HG03442 (cell line): ENCODE measurements around the gene NFATC1.

Source experiments
- ATAC-seq: cut with Tn5 transposase; IDR thresholded peaks from one replicate; pipeline ENCODE4 v1.9.1; 2021; ENCODE audit warnings: mild to moderate bottlenecking, moderate library complexity; ENCODE audit not compliant: unreplicated experiment

NFATC1 gene

DNA sequence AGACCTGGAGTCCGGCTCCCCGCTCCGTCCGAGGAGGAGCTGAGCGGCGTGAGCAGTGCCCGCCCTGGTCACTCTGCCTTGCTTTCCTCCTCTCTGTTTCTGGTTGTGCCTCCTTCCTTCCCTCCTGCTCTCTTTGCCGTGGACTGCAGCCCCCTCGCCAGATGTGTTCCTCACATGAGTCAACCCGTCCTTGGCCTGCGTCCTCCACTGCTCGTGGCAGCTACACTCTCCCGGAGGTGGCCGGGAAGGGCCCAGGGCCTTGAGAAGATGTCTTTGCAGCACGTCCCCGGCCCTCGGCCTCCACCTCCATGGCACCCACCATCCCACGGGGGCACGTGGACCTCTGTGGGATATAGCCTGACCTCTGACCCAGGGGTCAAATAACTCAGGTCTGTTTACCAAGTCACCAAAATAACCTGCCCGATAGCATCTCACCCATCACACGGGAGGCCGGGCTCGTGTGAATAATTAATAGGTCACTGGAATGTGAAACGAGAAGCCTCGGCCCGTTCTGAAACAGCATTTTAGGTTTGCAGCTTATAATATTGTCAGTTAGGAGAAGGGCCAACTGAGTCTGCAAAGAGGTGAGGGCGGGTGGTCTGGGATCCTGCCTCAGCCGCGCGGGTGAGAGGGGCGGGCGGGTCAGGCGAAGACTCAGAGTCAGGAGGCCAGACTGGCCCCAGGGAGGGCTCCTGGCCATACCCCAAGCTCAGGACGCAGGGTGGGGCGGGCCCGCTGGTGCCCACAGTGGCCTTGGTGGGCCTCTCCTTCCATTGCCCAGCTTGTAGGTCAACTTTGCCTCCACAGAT lies 42.6 kb downstream of the NFATC1 start:
- ATAC-seq = no peak

DNA sequence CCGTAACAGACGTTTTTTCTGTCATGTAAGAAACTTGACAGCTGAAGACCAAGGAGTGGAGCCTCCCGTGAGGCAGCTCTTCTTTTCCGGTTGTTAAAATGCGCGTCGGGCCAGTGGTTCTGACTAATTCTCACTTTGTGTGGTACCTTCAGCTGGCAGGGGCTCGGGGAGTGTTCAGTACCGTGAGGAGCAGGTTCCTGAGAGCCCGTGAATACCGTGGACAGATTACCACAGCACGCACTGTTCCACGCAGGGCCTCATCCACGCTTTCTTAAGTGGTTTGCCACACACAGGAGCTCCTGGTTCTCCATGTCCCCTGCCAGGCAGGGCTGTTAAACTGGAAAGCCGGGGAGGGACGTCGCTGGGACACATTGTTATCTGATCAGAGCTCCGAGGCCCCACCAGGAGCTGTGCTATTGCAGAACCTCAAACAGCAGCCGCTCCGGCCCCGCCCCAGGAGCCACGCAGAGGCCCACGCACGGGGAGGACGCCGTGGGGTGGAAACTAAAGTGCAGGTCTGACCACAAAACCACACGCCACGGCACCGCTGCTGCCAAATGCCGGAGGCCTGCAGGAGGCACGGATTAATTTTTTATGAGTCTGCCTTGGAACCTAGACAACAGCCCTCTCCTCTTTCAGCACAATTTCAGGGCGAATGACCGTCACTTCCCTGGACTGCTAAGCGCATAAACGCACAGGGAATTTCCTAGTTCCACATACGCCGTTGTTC lies 43.3 kb downstream of the NFATC1 start:
- no peak for ATAC-seq

- ATAC-seq = no peak
Observed at GRCh38 chr18:79439628-79440023, 43.9 kb downstream of the NFATC1 start.

GRCh38 chr18:79440316-79441110 lies 44.8 kb downstream of the NFATC1 start:
- no peak for ATAC-seq

- ATAC-seq = no peak
Observed at GRCh38 chr18:79441420-79441819, 45.7 kb downstream of the NFATC1 start.

GRCh38 chr18:79442508-79443221 lies 46.9 kb downstream of the NFATC1 start:
- peak; percentile 37 for ATAC-seq

- ATAC-seq = no peak
Observed at GRCh38 chr18:79445221-79445620, 49.5 kb downstream of the NFATC1 start.

GRCh38 chr18:79445696-79446561 lies 50.2 kb downstream of the NFATC1 start:
- ATAC-seq = no peak

DNA sequence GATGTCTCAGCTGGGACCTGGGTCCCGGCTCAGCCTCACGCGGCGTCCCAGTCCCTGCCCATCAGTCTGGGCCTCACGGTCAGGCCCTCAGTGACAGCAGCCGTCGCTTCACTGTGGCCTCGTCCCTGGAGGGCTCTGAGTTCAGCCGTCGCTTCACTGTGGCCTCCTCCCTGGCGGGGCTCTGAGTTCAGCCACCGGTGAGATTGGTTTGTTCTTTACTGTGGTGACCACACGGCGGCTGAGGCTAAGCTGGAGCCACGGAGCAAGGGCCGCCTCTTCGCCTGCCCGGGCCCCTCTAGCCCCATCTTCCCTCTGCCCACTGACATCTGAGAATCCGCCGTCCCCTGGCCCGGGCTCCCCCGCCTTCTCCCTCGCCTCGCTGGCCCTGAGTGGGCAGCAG lies 51.2 kb downstream of the NFATC1 start:
- ATAC-seq = no peak

- no peak for ATAC-seq
Observed at GRCh38 chr18:79447703-79448367, 52.1 kb downstream of the NFATC1 start.

GRCh38 chr18:79448621-79449020 lies 52.9 kb downstream of the NFATC1 start:
- no peak for ATAC-seq

- no peak for ATAC-seq
Observed at GRCh38 chr18:79449551-79450288, 54.0 kb downstream of the NFATC1 start.

GRCh38 chr18:79450289-79451080 lies 54.8 kb downstream of the NFATC1 start:
- ATAC-seq = no peak

DNA sequence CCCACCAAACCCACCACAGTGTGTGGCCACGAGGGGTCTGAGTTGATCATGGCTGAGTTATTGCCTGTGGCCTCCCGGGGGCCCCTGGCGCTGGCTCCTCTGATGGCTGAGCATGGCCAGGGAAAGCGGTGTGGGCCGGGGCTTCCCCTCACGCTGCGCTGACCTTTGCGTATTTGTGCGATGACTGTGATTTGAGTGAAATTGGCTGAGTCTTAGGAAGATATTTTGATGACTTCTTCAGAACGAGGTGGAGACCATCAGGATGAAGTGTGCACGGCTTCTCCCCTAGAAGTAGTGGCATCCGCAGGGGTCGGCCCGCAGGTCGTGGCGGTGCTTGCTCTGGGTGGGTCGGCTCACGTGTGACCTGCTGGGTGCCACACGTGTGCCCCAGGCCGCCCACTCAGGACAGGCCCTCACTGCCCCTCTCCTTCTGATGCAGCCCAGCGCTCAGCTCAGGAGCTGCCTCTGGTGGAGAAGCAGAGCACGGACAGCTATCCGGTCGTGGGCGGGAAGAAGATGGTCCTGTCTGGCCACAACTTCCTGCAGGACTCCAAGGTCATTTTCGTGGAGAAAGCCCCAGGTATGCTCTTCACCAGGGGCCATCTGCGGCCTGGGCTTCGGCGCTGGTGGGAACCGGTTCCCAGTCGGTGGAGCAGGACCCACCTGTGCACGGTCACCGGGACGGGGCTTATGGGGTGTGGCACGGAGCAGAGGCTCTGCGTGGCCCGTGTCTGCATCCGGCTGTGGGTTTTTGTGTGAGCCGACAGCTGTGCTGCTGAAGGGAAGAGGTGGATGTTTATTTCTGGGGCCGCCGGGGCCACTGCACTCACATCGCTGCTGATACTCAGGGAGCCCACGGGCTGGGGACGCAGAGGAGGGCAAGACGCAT lies 55.8 kb downstream of the NFATC1 start:
- no peak for ATAC-seq

DNA sequence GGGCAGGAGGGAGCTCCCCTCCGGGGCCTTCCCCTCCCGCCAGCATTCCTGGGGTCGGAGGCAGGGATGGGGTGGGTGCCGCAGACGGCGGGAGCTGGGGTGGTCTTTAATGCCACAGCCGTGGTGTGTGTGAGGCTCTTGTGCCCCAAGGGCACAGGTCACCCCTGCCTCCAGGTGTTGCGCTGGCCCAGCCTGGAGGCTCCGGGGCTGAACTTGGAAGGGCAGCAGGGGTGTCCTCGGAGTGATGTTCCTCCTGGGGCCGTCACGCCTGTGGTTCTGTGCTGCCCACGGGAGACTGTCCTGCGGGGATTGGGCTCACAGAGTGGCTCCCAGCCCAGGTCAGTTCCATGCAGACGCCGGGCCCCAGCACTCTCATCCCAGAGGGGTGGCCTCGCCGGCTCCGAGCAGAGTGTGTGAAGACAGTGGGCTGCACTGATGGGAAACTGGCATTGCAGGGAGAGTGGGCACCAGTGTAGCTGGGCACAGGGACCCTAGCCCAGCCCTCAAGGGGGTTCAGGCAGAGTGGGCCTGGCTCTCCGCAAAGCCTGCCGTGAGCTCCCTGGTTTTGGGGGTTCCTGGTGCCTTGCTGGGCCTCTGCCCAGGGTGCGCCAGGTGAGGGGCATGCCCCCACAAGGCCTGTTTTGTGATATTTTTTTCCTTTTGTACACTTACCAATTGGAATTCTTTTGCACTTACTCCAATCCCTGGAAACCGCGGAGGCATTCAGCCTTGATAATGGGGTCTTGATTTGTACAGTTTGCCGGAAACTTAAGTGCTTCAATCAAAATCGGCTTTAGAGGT lies 56.7 kb downstream of the NFATC1 start:
- no peak for ATAC-seq

DNA sequence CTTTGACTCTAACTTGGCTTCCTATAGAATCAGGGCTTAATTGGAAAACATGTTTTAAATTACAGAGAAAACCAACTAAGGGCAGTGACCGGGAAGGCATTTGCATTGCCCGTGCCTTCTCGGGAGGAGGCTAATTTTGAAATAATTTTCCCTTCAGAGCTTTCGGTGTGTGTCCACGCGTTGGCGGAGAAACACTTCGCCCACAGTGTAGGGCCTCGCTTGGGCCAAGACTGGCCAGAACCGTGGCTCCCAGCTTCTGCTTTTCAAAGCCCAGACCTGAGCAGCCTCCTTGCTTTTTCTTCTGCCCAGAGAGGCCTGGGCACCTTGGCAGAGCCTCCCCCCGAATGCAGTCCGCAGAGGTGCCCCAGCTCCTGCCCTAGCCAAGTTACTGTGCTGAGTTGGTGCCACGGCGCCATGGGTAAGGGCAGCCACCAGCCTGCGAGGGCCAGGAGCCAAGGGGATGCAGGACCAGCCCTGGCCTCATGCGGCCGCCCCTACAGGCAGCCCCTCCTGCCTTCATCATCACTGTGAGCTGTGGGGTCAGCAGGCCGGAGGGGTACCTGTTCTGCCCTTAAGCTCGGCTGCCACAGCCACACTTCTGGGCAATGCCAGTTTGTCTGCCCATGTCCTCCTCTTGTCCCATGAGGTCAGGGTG lies 57.4 kb downstream of the NFATC1 start:
- no peak for ATAC-seq
